B cell (primary cell): ENCODE measurements around the gene AMH. TPM values are rescaled to one million over a fixed set of nuclear protein-coding genes. Genes with fewer than 3 reads are reported as not detected.

Source experiments
- ATAC-seq: fragments of 200-7000 bp; cut with Tn5 transposase; one replicate; pipeline ENCODE4 v1.10.0; 2021; ENCODE audit warnings: low read depth, mild to moderate bottlenecking, moderate number of reproducible peaks, moderate library complexity
- CTCF ChIA-PET: fragments of 350-600 bp; sonication (Branson Sonifier 250); formaldehyde crosslinking; loops from one replicate; lab custom pipeline; 2021; ENCODE audit warnings: antibody characterized with exemption, inconsistent platforms; lab: Charles Lee
- POLR2A ChIA-PET: fragments of 350-600 bp; sonication (Branson Sonifier 250); formaldehyde crosslinking; loops from one replicate; lab custom pipeline; 2021; ENCODE audit warnings: antibody characterized with exemption; lab: Charles Lee
- DNase-seq: peaks from one replicate; pipeline ENCODE4 v3.0.0; 2013
- H2AFZ ChIP-seq: 2 replicates; pipeline ENCODE4 v1.6.1; 2012; ENCODE audit warnings: mild to moderate bottlenecking, low read depth, low read length; ENCODE audit not compliant: insufficient read depth, poor library complexity, severe bottlenecking
- H3K27ac ChIP-seq, 2 donors: 1 replicate in 1 of 2; 2 replicates in 1 of 2; pipeline ENCODE4 v1.5.1; 2012 to 2013; ENCODE audit warnings: low read length in 2 of 2, mild to moderate bottlenecking in 2 of 2, moderate library complexity in 1 of 2
- H3K27me3 ChIP-seq, 4 experiments: fragments of 200-600 bp in 1 of 4; sonication (generic) in 1 of 4; replicated peaks in 1 of 4; 1 replicate in 2 of 4; 2 replicates in 2 of 4; pipeline versions ENCODE4 v1.6.1 to v1.7.0; 2013 to 2016; ENCODE audit warnings: low read length in 3 of 4, mild to moderate bottlenecking in 2 of 4, mixed read lengths in 1 of 4, moderate library complexity in 1 of 4; ENCODE audit not compliant: insufficient read depth in 4 of 4, control insufficient read depth in 3 of 4; ENCODE audit errors: control extremely low read depth in 1 of 4
- H3K36me3 ChIP-seq, 2 experiments: replicated peaks in 1 of 2; 1 replicate in 1 of 2; 2 replicates in 1 of 2; pipeline versions ENCODE4 v1.6.1 to v1.7.1; 2013; ENCODE audit warnings: low read length in 1 of 2; ENCODE audit not compliant: insufficient read depth in 2 of 2, control insufficient read depth in 1 of 2; ENCODE audit errors: control extremely low read depth in 1 of 2, extremely low read depth in 1 of 2
- H3K4me1 ChIP-seq, 2 donors: fragments of 200-600 bp in 1 of 2; sonication (generic) in 1 of 2; 1 replicate in 1 of 2; 2 replicates in 1 of 2; pipeline versions ENCODE4 v1.5.1 to v1.6.1; 2013 to 2017; ENCODE audit warnings: low read length in 2 of 2; ENCODE audit not compliant: control insufficient read depth in 2 of 2, insufficient read depth in 2 of 2
- H3K4me2 ChIP-seq: replicated peaks from 2 replicates; pipeline ENCODE3; 2012; ENCODE audit warnings: mild to moderate bottlenecking, low read depth, low read length; ENCODE audit not compliant: poor library complexity, severe bottlenecking
- H3K4me3 ChIP-seq, 5 experiments: fragments of 200-600 bp in 1 of 5; sonication (generic) in 1 of 5; 1 replicate in 3 of 5; 2 replicates in 2 of 5; pipeline versions ENCODE4 v1.5.1 to v1.7.0; 2011 to 2016; ENCODE audit warnings: low read length in 4 of 5, mild to moderate bottlenecking in 4 of 5, low read depth in 2 of 5, control low read depth in 1 of 5, moderate library complexity in 1 of 5; ENCODE audit not compliant: insufficient read depth in 1 of 5; ENCODE audit errors: control extremely low read depth in 1 of 5, extremely low read depth in 1 of 5
- H3K79me2 ChIP-seq: fragments of 200-600 bp; sonication (generic); one replicate; pipeline ENCODE4 v1.6.0; 2016; ENCODE audit warnings: low read length; ENCODE audit not compliant: control insufficient read depth, insufficient read depth
- H3K9ac ChIP-seq: fragments of 200-600 bp; sonication (generic); 2 replicates; pipeline ENCODE4 v1.6.1; 2017; ENCODE audit warnings: mild to moderate bottlenecking, low read length, moderate library complexity
- H3K9me3 ChIP-seq, 3 donors: one replicate each; pipeline versions ENCODE4 v1.6.1 to v1.7.1; 2013; ENCODE audit warnings: low read length in 2 of 3; ENCODE audit not compliant: control insufficient read depth in 2 of 3, insufficient read depth in 1 of 3; ENCODE audit errors: control extremely low read depth in 1 of 3
- H4K20me1 ChIP-seq: 2 replicates; pipeline ENCODE4 v1.6.0; 2012; ENCODE audit warnings: mild to moderate bottlenecking, low read length; ENCODE audit not compliant: insufficient read depth, control insufficient read depth, poor library complexity, severe bottlenecking
- H3K27ac Mint-ChIP-seq: one replicate; pipeline ENCODE4 v1.8.0; 2021; ENCODE audit warnings: mixed read lengths
- H3K27me3 Mint-ChIP-seq: one replicate; pipeline ENCODE4 v1.8.0; 2021; ENCODE audit warnings: mixed read lengths
- H3K4me1 Mint-ChIP-seq: one replicate; pipeline ENCODE4 v1.8.0; 2021; ENCODE audit warnings: mixed read lengths
- H3K4me3 Mint-ChIP-seq: one replicate; pipeline ENCODE4 v1.8.0; 2021; ENCODE audit warnings: mixed read lengths
- H3K9me3 Mint-ChIP-seq: one replicate; pipeline ENCODE4 v1.8.0; 2022; ENCODE audit warnings: mixed read lengths; ENCODE audit not compliant: insufficient read depth
- CTCF ChIP-seq: fragments of 200-600 bp; IDR thresholded peaks from one replicate; pipeline ENCODE4 v1.8.0; 2022; ENCODE audit warnings: antibody characterized with exemption, mild to moderate bottlenecking
- EZH2 ChIP-seq: IDR thresholded peaks from 2 replicates; pipeline ENCODE4 v1.6.1; 2012; ENCODE audit warnings: borderline replicate concordance, low read depth, mild to moderate bottlenecking, moderate library complexity, low read length; ENCODE audit not compliant: insufficient read depth, poor library complexity, severe bottlenecking
- WGBS: methylation state at CpG from one replicate; pipeline ENCODE4 v1.1.5; 2013; ENCODE audit warnings: missing lambda C conversion rate; ENCODE audit not compliant: insufficient coverage; 5-methylcytosine and 5-hydroxymethylcytosine counted together
- intact Hi-C: fragments of 100-400 bp; cut with micrococcal nuclease; formaldehyde crosslinking; loops from one replicate; pipeline ENCODE4 v1.10.0; 2022
- polyA plus RNA-seq: library from polyadenylated mRNA; depleted of rRNA; stranded (reverse); fragments of >200 nt; gene quantifications from 2 replicates; pipeline ENCODE4 v1.2.3, GENCODE V29; 2012
- total RNA-seq, 2 donors: library from RNA; stranded (reverse); fragments of 120-200 nt in 1 of 2; gene quantifications; 1 replicate in 1 of 2; 2 replicates in 1 of 2; pipeline versions ENCODE4 v1.2.3 to v1.2.4, GENCODE V29; 2013 to 2022

Gene AMH
- total and polyA plus RNA-seq, 2 donors (not counting 1 experiment from before 2014, with no cell fraction given), result 1.5 to 4.5 TPM

GRCh38 chr19:2248136-2249009 lies 750 bp upstream of the AMH start:
- H3K27ac ChIP-seq, result no peak overlapping the region
- H3K79me2 ChIP-seq, result peaks cover 33% of the 10 kb centered on the region
- Mint-ChIP-seq H3K4me3 (no peak overlapping the region), H3K27ac (no peak overlapping the region), H3K27me3 (no peaks in the 10 kb centered on the region), H3K4me1 (peaks cover 16% of the 10 kb centered on the region), H3K9me3 (no peaks in the 10 kb centered on the region)
- no peak overlapping the region for H3K9ac ChIP-seq
- POLR2A ChIA-PET, result no interaction called here
- DNase-seq (no peak), ATAC-seq (no peak)
- CTCF ChIA-PET, result no interaction called here
- H3K4me2 ChIP-seq, result no peak overlapping the region
- no peak overlapping the region for H2AFZ ChIP-seq
- H3K27me3 ChIP-seq, result peaks cover 0 to 38% (median 14%) of the 10 kb centered on the region in 4 experiments
- peaks cover 26 to 28% of the 10 kb centered on the region in 2 donors for H3K4me1 ChIP-seq
- no peak overlapping the region for H3K4me3 ChIP-seq
- WGBS, result 96% methylated on average over 9 of the region's 21 CpGs
- intact Hi-C loops, result no loop called here
- peaks cover 81% of the 10 kb centered on the region for H4K20me1 ChIP-seq
- H3K9me3 ChIP-seq, result peaks cover 0 to 15% (median 0%) of the 10 kb centered on the region in 3 donors
- TF ChIP-seq EZH2, result no peak
- no peak for TF ChIP-seq CTCF
- H3K36me3 ChIP-seq, result peaks cover 0 to 52% of the 10 kb centered on the region in 2 experiments
